GM10248 (cell line): ENCODE results near the gene IL34.

Experiments used
- CTCF ChIA-PET: fragments of 300-600 bp; sonication (Branson Sonifier 250); formaldehyde crosslinking; extraction: SDS; loops from one replicate; lab custom pipeline; 2021; ENCODE audit warnings: antibody characterized with exemption; lab: Yijun Ruan, JAX
- POLR2A ChIA-PET: fragments of 350-650 bp; sonication (Branson Sonifier 250); formaldehyde crosslinking; extraction: SDS; loops from one replicate; lab custom pipeline; 2020; ENCODE audit warnings: antibody characterized with exemption; lab: Yijun Ruan, JAX
- DNase-seq: peaks from one replicate; pipeline ENCODE4 v3.0.0; 2012; ENCODE audit errors: extremely low spot score
- CTCF ChIP-seq: IDR thresholded peaks from 2 replicates; pipeline ENCODE4 v1.5.1; 2012; ENCODE audit warnings: mild to moderate bottlenecking, low read depth; ENCODE audit errors: extremely low read depth, missing control alignments, control extremely low read depth

Gene IL34

GRCh38 chr16:70685938-70686375 is 39.6 kb downstream of the IL34 start, which contains the start of gene MTSS2:
MTSS2 (minus strand) TSS chr16:70686053; CDS start chr16:70685791, 262 bp downstream.
- POLR2A ChIA-PET = no interaction called here
- CTCF ChIA-PET = no interaction called here
- TF ChIP-seq CTCF = no peak
- no peak for DNase-seq

GRCh38 chr16:70686376-70687101 is 40.2 kb downstream of the IL34 start:
- POLR2A ChIA-PET = no interaction called here
- no peak for DNase-seq
- no peak for TF ChIP-seq CTCF
- CTCF ChIA-PET = interaction anchor here (0.8 to 2.8 kb wide), 5 partner anchors 10 to 292 kb away, joined by 3 to 9 read pairs (median 4); no protein-coding TSS in a partner anchor

GRCh38 chr16:70687102-70687511 is 40.7 kb downstream of the IL34 start:
- DNase-seq = no peak
- TF ChIP-seq CTCF = no peak
- ChIA-PET POLR2A (no interaction called here), CTCF (interaction anchor here (0.8 to 2.8 kb wide), 6 partner anchors 9 to 293 kb away, joined by 3 to 9 read pairs (median 4); no protein-coding TSS in a partner anchor)

- POLR2A ChIA-PET = no interaction called here
- CTCF ChIA-PET = interaction anchor here (1.1 to 2.8 kb wide), 6 partner anchors 8 to 293 kb away, joined by 3 to 9 read pairs (median 4); no protein-coding TSS in a partner anchor
- DNase-seq = no peak
- TF ChIP-seq CTCF = no peak
Measured at GRCh38 chr16:70687671-70688245, 41.4 kb downstream of the IL34 start.

GRCh38 chr16:70688246-70688742 is 41.9 kb downstream of the IL34 start:
- no peak for DNase-seq
- ChIA-PET POLR2A (no interaction called here), CTCF (interaction anchor here (1.1 to 2.8 kb wide), 7 partner anchors 8 to 294 kb away, joined by 3 to 9 read pairs (median 5); no protein-coding TSS in a partner anchor)
- no peak for TF ChIP-seq CTCF
